ENCODE measurements around the gene ZC3H4.

DNA sequence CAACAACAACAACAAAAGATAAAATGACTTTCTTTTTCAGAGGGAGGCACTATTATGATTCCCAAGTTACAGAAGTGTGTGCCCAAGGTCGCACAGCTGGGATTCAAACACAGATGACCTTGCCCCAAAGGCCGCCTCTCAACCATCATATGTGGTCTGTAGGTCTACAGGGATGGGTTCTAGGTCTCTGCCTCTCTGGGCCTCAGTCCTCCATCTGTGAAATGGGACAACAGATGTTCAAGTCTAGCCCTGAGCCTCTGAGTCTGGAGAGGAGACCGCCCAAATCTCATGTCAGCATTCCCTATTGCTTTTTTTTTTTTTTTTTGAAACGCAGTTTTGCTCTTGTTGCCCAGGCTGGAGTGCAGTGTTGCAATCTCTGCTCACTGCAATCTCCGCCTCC is 89.1 kb downstream of the ZC3H4 start:
- TF ChIP-seq, protein P1, sequence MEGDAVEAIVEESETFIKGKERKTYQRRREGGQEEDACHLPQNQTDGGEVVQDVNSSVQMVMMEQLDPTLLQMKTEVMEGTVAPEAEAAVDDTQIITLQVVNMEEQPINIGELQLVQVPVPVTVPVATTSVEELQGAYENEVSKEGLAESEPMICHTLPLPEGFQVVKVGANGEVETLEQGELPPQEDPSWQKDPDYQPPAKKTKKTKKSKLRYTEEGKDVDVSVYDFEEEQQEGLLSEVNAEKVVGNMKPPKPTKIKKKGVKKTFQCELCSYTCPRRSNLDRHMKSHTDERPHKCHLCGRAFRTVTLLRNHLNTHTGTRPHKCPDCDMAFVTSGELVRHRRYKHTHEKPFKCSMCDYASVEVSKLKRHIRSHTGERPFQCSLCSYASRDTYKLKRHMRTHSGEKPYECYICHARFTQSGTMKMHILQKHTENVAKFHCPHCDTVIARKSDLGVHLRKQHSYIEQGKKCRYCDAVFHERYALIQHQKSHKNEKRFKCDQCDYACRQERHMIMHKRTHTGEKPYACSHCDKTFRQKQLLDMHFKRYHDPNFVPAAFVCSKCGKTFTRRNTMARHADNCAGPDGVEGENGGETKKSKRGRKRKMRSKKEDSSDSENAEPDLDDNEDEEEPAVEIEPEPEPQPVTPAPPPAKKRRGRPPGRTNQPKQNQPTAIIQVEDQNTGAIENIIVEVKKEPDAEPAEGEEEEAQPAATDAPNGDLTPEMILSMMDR (IDR thresholded peaks at IDR 0.05; ENCODE audit: low read length), result no peak
- no peak for TF ChIP-seq EZH2 (IDR thresholded peaks at IDR 0.05; ENCODE audit: borderline replicate concordance, low read length)
